Hematopoietic multipotent progenitor cell treated with erythropoietin and hydrocortisone succinate and interleukin-3 and kit ligand, for 4 days (in vitro differentiated cells): ENCODE measurements around the gene SGMS1.
"Not testable (repeated sequence)": the region's sequence is repeated elsewhere in the genome, so short reads cannot be mapped to it uniquely, and the experiment has no call there.

Experiments
- DNase-seq: peaks from one replicate; pipeline ENCODE4 v3.0.0-alpha.2; 2015

SGMS1 gene

DNA sequence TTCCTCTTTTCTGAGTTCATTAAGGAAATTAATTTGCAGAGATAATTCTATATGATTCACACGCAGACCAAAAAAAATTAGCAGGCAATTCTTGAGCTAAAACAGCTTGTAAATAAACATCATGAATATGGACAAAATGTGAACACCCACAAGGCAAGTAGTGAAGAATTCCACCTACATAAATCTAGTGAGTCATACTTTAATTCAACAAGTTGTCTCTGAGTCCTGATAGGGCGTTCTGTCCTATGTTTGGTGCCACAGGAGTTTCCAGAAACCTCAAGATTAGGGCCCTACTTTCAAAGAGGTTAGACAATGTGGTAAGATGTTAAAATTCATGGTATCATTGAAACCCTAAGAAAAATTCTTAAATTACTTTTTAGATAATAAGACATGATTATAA lies 122.3 kb downstream of the SGMS1 start:
- DNase-seq: peak; percentile 42

DNA sequence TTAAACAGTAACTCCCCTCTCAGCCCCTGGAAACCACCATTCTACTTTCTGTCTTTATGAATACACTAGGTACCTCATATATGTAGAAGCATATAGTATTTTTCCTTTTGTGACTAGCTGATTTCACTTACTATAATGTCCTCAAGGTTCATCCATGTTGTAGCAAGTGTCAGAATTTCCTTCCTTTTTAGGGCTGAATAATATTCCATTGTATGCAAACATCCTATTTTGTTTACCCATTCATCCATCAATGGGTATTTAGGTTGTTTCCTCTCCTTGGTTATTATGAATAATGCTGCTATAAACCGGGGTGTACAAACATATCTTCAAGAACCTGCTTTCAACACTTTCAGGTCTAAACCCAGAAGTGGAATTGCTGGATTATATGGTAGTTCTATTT lies 125.3 kb downstream of the SGMS1 start:
- DNase-seq: no peak

DNA sequence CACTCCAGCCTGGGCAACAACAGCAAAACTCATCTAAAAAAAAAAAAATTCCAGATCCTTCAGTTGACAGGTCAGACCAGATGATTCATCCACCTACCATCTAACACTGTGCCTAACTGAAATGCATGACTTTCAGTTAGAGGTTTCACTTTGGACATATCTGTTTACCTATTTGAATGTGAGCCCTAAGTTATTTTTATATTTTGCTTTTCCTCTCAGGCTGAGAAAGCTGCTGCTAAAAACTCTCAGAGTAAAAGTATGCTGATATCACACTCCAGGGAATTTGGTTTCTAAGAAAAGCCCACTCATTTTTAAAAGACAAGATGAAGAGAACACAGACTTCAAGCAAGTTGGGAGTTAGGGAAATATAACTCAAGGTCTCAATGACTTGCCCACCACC lies 126.0 kb downstream of the SGMS1 start:
- no peak for DNase-seq

DNA sequence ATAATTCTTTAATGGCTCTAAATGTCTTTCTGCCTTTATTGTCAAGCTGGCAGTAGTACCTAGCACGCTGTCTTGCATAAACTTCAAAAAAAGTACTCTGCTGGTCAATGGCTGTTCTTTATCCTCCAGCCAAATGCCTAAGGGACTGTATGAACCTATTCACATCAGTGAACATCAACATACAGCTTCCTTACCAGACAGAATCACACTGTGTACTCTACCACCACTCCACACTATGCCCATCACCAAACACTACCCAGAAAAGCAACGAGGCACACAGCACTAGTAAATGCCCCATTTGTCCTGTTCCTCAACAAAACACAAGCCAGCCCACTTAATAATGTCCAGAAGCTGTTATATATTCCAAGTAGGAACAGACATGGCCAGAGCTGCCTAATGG lies 127.5 kb downstream of the SGMS1 start:
- DNase-seq: no peak

DNA sequence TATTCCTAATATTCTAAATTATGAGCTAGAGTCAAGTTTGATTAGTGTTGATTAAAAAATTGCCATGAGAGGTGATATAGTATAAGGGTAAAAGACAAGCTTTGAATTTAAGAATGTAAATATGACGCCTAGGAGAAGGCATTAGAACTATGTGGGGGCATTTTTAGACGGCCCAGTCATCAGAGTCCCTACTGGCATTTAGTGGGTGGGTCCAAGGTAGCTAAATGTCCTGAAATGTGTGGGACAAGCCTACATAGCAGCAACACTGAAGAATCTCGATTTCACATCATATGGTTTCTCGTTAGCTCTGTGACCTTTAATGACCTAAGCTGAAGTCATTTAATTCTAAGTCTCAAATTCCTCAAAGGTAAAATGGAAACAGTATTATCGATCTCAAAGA lies 133.5 kb downstream of the SGMS1 start:
- no peak for DNase-seq

DNA sequence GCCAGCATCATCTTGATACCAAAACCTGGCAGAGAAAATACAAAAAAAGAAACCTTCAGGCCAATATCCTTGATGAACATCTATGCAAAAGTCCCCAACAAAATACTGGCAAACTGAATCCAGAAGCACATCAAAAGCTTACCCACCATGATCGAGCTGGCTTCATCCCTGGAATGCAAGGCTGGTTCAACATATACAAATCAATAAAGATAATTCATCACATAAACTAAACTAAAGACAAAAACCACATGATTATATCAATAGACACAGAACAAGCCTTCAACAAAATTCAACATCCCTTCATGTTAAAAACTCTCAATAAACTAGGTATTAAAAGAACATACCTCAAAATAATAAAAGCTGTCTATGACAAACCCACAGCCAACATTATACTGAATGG lies 139.2 kb downstream of the SGMS1 start:
- not testable (repeated sequence) for DNase-seq

DNA sequence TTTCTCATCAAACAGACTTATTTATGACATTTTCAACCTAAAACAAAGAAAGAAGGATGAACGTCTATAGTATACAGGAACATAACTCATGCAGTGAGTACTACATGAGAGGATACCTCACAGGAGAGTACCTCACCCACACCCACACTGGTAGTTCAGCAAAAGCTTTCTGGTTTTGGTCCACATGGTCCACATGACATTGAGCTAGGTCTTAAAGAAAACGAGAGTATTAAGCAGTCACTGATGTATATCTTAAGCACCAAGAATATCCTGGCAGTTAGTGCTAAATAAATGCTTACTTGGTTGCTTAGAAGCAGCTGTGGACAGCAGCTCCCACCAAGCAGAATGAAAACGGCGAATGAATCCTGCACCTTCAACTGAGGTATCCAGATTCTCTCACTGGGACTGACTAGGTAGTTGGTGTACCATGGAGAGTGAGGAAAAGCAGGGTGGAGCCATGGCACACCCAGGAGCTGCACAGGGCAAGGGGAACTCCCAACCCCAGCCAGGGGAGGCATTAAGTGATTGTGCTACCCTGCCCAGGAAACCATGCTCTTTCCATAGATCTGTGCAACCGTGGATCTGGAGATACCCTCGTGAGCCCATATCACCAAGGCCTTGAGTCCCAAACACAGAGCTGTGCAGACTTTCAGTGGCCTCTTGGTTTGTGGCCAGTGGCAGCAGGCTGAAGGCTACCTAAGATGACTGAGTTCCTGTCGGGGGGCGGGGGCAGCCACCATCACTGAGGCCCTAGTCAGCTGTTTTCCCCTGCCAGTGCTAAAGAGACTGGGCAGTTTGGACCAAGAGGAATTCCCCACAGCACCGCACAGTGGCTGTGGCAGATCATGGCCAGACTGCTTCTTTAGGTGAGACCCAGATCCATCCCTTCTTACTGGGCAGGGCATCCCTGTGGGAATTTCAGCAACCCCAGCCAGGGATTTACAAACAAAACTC lies 143.4 kb downstream of the SGMS1 start:
- DNase-seq: no peak

DNA sequence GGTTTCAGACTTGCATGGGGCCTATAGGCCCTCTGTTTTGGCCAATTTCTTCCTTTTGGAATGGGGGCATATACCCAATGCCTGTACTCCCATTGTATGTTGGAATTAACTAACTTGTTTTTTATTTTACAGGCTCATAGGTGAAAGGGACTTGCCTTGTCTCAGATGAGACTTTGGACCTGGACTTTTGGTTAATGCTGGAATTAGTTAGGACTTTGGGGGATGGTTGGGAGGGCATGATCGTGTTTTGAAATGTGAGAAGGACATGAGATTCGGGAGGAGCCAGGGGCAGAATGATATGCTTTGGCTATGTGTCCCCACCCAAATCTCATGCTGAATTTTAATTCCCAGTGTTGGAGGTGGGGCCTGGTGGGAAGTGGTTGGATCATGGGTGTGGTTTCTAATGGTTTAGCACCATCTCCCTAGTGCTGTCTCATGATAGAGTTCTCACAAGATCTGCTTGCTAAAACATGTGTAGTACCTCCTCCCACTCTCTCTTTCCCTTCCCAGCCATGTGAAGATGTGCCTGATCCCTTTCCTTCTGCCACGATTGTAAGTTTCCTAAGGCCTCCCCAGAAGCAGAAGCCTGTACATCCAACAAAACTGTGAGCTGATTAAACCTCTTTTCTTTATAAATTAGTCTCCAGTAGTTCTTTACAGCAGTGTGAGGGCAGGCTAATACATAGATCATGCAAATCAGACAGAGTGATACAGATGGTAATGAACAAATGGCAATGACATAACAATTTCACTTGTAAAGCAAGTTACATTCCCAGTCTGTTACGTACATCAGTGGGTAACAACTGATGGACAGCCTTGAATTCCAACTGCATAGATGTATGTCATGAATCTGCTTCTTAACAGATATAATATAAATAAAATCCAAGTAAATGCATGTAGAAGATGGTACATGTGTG lies 146.2 kb downstream of the SGMS1 start:
- DNase-seq: no peak

DNA sequence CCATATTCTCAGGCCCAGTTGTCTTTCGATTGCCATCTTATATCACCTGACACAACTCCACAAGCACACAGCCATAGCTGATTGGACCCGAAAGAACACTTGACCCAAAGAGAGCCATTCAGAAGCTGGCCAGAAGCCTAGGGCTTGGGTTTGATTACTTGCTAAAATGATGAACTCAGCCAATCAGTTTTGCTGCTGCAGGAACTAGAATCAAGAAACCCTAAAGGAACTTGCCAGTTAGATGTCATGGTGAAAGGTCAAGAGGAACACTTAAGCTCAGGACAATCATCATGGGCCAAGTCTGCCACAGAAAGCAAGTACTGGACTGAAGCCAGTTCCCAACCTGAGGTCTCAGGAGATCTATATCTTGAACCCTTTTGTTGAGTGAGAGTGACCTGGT lies 150.0 kb downstream of the SGMS1 start:
- DNase-seq: no peak

DNA sequence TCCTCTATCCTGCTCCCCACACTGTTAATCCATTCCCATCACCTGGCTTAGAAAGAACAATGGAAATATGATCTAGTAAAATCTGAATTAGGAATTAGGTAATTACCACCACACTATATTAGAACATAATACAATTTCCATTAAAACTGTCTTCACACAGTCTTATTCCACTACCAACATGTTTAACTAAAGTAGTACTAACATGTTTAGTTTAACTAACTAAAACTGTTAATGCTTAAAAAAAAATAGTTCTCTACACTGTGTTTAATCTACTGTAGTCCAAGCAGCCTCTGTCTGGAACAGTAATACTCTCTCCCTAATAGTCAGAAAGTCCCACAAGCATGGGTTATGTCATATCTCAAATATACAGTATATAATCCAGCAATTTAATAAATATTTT lies 150.8 kb downstream of the SGMS1 start:
- no peak for DNase-seq

DNA sequence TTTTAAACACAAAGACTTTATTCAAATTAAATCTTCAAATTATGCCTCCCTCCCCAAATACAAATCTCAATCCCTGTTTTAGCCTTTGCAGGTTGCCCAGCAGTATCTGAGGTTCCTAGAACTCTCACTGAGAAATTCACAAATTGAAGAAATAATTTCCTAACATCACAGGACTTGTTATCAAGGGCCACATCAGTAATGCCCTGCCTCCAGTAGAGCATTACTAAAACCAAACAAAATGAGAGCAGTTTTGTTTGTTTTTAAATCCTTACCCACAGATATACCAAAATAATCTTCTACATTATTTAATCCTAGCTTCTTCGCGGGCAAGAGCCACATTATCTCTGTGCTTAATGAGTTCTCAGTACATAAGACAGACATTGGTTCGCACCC lies 152.2 kb downstream of the SGMS1 start:
- no peak for DNase-seq

DNA sequence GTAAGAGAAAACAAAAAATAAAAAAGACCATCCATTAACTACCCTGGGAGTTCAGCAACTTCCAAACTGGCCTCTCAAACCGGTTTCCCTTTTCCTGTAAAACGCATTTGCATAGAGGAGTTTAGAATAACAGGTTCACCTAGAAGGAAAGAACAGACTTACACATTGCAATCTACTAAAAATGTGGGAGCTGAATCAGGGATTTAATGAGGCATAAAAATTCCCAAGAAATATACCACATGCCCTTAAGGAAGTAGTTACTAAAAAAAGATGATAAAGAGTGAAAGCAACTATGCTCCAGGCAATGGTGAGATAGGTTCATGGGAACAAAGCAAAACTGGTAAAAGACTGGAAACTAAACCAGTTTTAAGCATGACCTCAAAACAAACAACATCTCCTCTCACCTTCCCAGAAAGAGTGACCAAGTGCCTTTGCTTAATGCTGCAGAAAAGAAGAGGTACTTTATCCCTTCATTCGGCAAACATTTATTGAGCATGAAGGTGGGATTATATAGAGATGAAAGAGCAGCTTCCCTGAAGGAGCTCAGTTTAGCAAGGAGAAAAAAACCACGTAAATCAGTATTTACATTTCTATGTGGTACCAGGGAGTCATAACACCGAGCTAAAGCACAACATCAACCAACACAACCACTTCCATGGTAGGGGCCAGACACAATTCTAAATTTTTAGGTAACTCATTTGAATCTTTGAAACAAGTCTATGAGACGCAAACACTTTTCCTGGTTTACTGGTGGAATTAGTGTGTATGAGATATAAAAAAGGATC lies 152.8 kb downstream of the SGMS1 start:
- no peak for DNase-seq

DNA sequence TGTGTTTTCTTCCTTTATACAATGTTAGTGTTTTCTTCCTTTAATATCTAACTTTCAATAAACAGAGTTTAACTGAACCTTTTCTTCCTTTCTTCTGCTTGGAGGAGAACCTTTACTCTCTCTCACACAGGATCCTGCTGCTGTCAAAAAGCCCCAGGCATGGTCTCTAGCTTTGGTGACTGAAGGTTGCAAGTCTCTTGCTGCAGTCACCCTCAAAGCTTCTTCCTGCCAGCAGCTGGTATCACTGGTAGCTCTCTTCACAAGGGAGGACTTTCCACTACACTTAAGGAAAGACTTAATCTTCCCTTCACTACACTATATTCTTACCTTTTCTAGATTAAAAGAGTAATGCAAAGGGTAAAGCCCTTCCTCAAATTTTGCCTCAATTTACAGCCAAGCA lies 153.4 kb downstream of the SGMS1 start:
- peak; percentile 44 for DNase-seq

DNA sequence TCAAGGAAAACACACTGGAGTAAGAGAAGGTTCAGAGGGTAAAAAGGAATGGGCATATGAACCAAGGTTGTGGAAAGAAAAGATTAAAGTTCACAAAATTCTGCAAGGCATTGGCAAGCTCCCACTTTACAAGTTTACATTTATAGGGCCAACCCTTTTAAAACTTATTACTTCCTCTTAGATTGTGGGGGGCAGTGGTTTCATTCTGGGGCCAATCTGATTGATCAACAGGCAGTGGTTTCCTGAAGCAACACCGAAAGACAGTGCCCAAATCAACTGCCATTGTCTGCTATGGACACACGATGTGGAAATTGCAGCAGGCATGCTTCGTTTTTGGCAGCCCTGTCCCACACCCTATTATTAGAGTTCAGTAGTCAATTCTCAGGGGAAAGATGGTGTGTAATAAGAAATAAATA lies 154.0 kb downstream of the SGMS1 start:
- peak; percentile 90 for DNase-seq

DNA sequence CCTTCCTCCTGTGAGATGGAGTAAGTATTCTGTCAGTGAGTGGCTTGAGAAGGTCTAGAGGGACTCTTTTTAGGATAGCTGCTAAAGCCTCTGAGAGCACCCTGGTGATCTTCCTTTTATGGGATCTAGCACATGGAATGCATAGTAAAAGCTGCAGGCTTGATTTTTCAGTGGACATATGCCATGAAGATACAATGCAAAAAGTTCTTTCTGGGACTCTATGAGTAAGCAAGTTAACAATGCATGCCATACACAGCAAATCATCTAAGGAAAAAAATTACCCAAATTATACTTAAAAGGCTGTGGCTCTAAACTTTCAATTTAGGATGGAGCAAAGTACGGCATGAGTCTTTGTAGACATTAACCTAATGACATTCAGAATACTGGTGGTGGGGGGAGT lies 154.5 kb downstream of the SGMS1 start:
- DNase-seq: no peak

DNA sequence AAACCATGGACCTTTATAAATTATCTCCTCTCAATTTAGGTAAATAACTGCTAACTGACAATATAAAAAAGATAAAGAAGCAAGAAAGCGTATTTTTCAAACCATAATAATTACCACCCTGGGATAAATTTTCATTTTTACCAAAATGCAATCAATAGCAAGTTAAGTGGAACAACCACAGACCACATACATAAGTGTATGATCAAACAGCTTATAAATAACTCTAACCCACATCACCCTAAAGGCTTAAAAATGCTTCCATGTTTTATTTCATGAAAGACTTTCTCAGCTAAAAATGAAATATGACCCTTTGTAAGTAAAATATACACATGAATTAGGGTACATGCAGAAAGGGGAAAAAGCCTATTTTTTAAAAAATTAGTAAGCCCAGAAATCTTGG lies 156.5 kb downstream of the SGMS1 start:
- no peak for DNase-seq

DNA sequence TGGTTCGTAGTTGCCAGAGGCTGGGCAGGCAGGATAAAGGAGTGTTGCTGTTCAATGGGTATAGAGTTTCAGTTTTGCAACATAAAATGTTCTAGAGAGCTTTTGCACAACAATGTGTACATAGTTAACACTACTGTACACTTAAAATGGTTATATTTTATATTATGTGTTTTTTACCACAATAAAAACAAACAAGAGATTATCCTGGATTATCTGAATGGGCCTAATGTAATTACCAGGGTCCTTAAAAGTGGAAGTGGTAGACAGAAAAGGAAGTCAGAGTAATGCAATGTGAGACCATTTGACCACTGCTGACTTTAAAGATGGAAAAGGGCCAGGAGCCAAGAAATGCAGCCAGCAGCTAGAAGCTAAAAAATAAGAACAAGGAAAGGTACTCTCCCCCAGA lies 159.7 kb downstream of the SGMS1 start:
- peak; percentile 69 for DNase-seq

DNA sequence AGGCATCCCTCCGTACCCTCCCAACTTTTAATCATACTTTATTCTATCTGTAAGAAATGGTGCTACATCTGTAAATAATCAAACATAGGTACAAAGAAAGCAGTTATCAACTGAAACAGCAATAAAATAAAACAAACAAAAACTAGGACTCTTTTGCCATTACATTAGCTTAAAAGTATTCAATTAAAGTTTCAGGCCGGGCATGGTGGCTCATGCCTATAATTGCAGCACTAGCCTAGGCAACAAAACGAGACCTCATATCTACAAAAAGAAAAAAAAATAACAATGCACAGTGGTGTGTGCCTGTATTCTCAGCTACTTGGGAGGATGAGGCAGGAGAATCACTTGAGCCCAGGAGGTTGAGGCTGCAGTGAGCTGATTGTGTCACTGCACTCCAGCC lies 161.9 kb downstream of the SGMS1 start:
- no peak for DNase-seq

DNA sequence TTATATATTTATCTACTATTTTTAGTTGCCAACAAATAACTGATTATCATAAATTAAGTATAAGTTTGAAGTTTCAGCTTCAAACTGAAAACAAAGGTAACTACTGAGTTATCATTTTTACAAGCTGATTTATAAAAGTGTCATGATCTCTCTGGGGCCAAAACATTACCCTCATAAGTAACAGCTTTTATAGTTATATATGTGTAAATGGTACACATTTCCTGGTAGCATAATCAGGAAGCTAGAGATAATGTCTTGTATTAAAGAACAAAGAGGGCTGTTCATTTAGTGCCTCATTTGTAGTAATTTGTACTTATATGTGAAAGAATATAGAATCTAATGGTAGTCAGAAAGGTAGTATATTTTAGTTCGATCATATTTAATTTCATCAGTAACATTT lies 162.6 kb downstream of the SGMS1 start:
- no peak for DNase-seq

DNA sequence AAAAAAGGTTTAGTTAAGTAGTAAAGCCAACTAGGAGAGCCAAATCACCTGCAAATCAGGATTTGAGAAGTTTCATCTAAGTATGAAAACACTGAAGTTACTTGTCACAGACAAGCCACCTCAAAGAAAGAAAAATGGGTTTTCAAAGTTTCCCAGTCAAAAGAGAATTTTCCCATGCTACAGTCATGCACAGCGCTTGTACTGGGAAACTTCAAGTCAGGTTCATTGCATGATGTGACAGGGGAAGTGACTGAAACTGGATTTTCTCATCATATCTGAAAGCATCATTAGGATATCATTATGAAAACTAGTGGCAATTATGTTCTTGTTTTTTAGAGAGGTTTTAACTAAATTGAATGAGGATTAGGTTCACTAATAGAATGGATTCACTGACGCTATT lies 167.0 kb downstream of the SGMS1 start:
- DNase-seq: no peak

DNA sequence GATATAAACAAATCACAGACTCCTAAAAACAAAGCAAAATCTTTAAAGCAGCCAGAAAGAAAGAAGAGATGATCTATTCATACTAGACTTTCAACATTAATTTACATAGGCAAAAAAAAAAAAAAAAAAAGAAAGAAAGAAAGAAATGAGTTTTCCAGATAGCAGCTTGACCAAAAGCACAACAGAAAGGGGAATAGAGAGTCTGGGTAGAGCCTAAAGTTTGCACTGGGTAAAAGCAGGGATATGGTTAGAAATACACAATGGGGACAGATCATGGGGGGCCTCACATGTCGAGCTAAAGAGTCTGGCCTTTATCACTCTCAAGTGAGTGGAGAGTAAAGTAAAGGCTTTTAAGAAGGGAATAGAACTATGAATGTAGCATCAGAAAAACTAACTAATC lies 169.8 kb downstream of the SGMS1 start:
- no peak for DNase-seq

DNA sequence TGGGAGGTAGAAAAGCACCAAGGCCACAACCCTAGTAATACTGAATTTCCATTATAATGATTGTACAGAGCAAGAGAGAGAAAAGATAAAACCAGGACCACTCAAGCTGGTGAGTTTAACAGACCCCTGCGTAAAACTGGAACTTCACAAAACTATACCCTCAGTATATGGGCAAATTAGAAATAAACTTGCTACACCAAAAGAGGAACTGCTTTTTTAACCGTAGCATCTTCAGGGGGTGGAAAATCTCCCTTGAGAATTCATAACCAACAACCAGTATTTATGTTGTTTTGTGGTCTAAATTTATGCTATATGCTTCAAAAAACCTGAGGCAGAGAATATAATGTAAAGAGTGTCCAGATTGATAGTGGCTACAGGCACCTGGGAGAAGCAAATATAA lies 171.2 kb downstream of the SGMS1 start:
- peak; percentile 44 for DNase-seq

DNA sequence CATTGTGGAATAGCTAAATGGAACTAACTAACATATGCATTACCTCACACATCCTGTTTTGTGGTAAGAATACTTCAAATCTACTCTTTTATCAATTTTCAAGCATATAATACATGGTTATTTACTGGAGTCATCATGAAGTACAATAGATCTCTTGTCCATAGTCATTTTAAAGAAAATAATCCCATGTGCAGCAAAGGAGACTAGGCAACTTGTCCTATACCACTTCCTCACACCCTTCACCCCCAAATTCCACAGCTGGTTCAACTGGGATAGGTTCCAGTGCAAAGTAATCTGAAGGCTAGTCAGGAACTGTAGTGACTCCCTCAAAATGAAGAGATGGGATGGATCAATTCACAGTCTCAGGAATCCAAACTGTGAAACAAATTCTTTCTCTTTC lies 176.1 kb downstream of the SGMS1 start:
- DNase-seq: peak; percentile 32
